Measurements from ENCODE around the gene DCBLD2. TPM values are rescaled to one million over a fixed set of nuclear protein-coding genes. Genes with fewer than 3 reads are reported as not detected.
"Not testable (repeated sequence)": the region's sequence is repeated elsewhere in the genome, so short reads cannot be mapped to it uniquely, and the experiment has no call there.

DCBLD2 gene
- total and polyA plus RNA-seq, 9 donors, result 13.5 to 58.7 (median 38.0) TPM

DNA sequence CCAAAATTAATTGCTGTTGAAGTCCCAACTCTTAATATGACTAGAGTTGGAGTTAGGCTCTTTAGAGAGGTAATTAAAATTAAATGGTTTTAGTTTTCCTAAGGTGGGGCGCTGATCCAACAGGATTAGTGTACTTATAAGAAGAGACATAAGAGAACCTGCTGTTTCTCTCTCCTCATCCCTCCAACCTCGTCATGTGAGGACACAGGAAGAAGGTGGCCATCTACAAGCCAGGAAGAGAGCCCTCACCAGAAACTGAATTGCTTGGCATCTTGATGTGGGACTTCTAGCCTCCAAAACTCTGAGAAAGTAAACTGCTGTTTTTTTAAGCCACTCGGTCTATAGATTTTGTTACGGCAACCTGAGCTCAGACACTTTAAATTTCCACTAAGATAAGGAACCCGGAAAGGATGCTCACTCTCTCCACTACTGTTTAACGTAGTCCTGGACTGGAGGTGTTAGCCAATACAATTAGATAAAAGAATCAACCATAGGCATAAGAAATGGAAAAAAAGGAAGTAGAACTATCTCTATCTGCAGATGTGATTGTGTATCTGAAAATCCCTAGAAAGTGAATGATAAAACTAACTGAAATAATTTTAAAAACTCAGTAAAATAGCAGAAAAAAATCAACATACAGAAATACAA lies 26.8 kb downstream of the DCBLD2 start:
- Histone ChIP-seq H3K27ac (no peak overlapping the region), H3K36me3 (no peaks in the 10 kb centered on the region), H3K27me3 (no peaks in the 10 kb centered on the region), H3K9me3 (no peaks in the 10 kb centered on the region), H3K4me3 (no peak overlapping the region), H3K4me1 (ENCODE audit: insufficient read depth) (peaks cover 2% of the 10 kb centered on the region)
- WGBS, 3 donors, result 79 to 94% (median 94%) methylated on average over 6 of the region's 6 CpGs
- intact Hi-C loops (cut with DNase I), result no loop called here
- DNase-seq, result no peak
- TF ChIP-seq CTCF (IDR thresholded peaks at IDR 0.05) (no peak), EP300 (IDR thresholded peaks at IDR 0.05) (no peak), POLR2A (IDR thresholded peaks at IDR 0.05) (no peak)

DNA sequence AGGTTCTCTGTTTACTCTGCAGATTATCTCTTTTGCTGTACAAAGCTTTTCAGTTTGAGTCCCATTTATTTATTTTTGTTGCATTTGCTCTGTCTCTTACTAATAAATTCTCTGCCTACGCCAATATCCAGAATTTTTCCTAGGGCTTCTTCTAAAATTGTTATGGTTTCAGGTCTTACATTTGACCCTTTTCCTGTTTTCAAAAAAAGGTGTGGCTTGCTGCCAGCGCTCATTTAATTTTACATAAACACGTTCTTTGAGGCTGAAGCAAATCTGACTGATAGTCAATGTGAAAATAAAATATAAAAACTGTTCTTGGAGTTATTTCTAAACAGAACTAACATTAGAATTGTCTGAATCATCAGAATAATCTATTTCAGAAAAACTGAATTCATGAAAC lies 32.1 kb downstream of the DCBLD2 start:
- Histone ChIP-seq H3K4me1 (ENCODE audit: insufficient read depth) (peaks cover 2% of the 10 kb centered on the region), H3K27me3 (no peaks in the 10 kb centered on the region), H3K27ac (no peak overlapping the region), H3K36me3 (no peaks in the 10 kb centered on the region), H3K4me3 (no peak overlapping the region), H3K9me3 (no peaks in the 10 kb centered on the region)
- intact Hi-C loops (cut with DNase I), result no loop called here
- TF ChIP-seq POLR2A (IDR thresholded peaks at IDR 0.05), result no peak
- TF ChIP-seq CTCF (IDR thresholded peaks at IDR 0.05), result no peak
- TF ChIP-seq EP300 (IDR thresholded peaks at IDR 0.05), result no peak
- DNase-seq, result peak in 2 of 5 donors; percentile 27 to 50
- 6 to 36% (median 11%) methylated on average over 3 of the region's 3 CpGs for WGBS, 3 donors

GRCh38 chr3:98857971-98858370 lies 43.5 kb downstream of the DCBLD2 start:
- H3K4me1 ChIP-seq (ENCODE audit: insufficient read depth); H3K36me3 ChIP-seq; DNase-seq; intact Hi-C loops (cut with DNase I); H3K4me3 ChIP-seq; H3K27ac ChIP-seq; H3K27me3 ChIP-seq; H3K9me3 ChIP-seq: not testable (repeated sequence)
- WGBS, 3 donors, result 84 to 97% (median 97%) methylated on average over 21 of the region's 21 CpGs

DNA sequence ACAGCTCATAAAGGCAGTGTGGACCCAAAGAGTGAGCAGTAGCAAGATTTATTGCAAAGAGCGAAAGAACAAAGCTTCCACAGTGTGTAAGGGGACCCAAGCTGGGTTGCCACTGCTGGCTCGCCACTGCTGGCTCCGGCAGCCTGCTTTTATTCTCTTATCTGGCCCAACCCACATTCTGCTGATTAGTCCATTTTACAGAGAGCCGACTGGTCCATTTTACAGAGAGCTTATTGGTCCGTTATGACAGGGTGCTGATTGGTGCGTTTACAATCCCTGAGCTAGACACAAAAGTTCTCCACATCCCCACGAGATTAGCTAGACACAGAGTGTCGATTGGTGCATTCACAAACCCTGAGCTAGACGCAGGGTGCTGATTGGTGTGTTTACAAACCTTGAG lies 44.2 kb downstream of the DCBLD2 start:
- H3K36me3 ChIP-seq; H3K27ac ChIP-seq; H3K4me1 ChIP-seq (ENCODE audit: insufficient read depth); intact Hi-C loops (cut with DNase I); H3K9me3 ChIP-seq; DNase-seq; H3K4me3 ChIP-seq; H3K27me3 ChIP-seq: not testable (repeated sequence)
- WGBS, 3 donors, result 85 to 99% (median 98%) methylated on average over 9 of the region's 9 CpGs

DNA sequence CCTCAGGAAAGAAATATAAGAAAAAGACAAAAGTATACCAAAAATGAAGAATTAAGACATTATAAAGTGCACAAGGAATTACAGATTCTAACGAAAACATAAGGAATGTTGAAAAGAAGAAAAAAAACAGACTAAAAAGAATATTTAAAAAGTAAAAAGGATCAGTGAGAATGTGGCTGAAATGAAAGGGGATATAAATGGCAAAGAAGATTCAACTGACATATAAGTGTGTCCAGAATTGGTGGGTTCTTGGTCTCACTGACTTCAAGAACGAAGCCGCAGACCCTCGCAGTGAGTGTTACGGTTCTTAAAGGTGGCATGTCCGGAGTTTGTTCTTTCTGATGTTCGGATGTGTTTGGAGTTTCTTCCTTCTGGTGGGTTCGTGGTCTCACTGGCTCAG lies 44.8 kb downstream of the DCBLD2 start:
- Histone ChIP-seq H3K4me1 (ENCODE audit: insufficient read depth) (no peaks in the 10 kb centered on the region), H3K36me3 (no peaks in the 10 kb centered on the region), H3K9me3 (peaks cover 0 to 2% of the 10 kb centered on the region in 2 donors), H3K4me3 (no peak overlapping the region), H3K27me3 (no peaks in the 10 kb centered on the region), H3K27ac (no peak overlapping the region)
- no peak for DNase-seq
- WGBS, 3 donors, result 84 to 97% (median 97%) methylated on average over 8 of the region's 8 CpGs
- TF ChIP-seq EP300 (IDR thresholded peaks at IDR 0.05) (no peak), POLR2A (IDR thresholded peaks at IDR 0.05) (no peak), CTCF (IDR thresholded peaks at IDR 0.05) (no peak)
- intact Hi-C loops (cut with DNase I), result no loop called here
